Immature natural killer cell (primary cell): ENCODE data around the gene TPPP3. TPM values are rescaled to one million over a fixed set of nuclear protein-coding genes. Genes with fewer than 3 reads are reported as not detected.

ENCODE experiments used
- DNase-seq, 3 donors: peaks; one replicate each; pipeline ENCODE4 v3.0.0; 2022; ENCODE audit warnings: mixed read lengths in 1 of 3
- H3K27ac Mint-ChIP-seq, 6 donors: one replicate each; pipeline ENCODE4 v1.8.0; 2020; ENCODE audit warnings: mixed read lengths in 6 of 6, mild to moderate bottlenecking in 5 of 6, inconsistent platforms in 4 of 6, moderate library complexity in 3 of 6
- H3K27me3 Mint-ChIP-seq, 3 donors: one replicate each; pipeline ENCODE4 v1.8.0; 2020 to 2021; ENCODE audit warnings: low read depth in 3 of 3, mild to moderate bottlenecking in 3 of 3, mixed read lengths in 3 of 3, moderate library complexity in 3 of 3, inconsistent platforms in 1 of 3
- H3K36me3 Mint-ChIP-seq, 3 donors: one replicate each; pipeline ENCODE4 v1.8.0; 2020; ENCODE audit warnings: mixed read lengths in 3 of 3, inconsistent platforms in 2 of 3, mild to moderate bottlenecking in 2 of 3
- H3K4me1 Mint-ChIP-seq, 2 donors: one replicate each; pipeline ENCODE4 v1.8.0; 2020; ENCODE audit warnings: inconsistent platforms in 2 of 2, mild to moderate bottlenecking in 2 of 2, mixed read lengths in 2 of 2, moderate library complexity in 1 of 2
- H3K4me3 Mint-ChIP-seq, 5 donors: one replicate each; pipeline ENCODE4 v1.8.0; 2020; ENCODE audit warnings: mild to moderate bottlenecking in 5 of 5, mixed read lengths in 5 of 5, inconsistent platforms in 3 of 5, moderate library complexity in 3 of 5
- H3K9me3 Mint-ChIP-seq, 6 donors: one replicate each; pipeline ENCODE4 v1.8.0; 2020; ENCODE audit warnings: mild to moderate bottlenecking in 6 of 6, mixed read lengths in 6 of 6, inconsistent platforms in 4 of 6, moderate library complexity in 3 of 6
- polyA plus RNA-seq, 3 donors: library from polyadenylated mRNA; unstranded; fragments of 300-500 nt; fragmentation: Illumina TruSeq; gene quantifications; one replicate each; pipeline ENCODE4 v1.2.3, GENCODE V29; 2021

Gene TPPP3
- polyA plus RNA-seq, 3 donors from 2014 or later: 0.22 to 0.78 TPM; not detected in 1

DNA sequence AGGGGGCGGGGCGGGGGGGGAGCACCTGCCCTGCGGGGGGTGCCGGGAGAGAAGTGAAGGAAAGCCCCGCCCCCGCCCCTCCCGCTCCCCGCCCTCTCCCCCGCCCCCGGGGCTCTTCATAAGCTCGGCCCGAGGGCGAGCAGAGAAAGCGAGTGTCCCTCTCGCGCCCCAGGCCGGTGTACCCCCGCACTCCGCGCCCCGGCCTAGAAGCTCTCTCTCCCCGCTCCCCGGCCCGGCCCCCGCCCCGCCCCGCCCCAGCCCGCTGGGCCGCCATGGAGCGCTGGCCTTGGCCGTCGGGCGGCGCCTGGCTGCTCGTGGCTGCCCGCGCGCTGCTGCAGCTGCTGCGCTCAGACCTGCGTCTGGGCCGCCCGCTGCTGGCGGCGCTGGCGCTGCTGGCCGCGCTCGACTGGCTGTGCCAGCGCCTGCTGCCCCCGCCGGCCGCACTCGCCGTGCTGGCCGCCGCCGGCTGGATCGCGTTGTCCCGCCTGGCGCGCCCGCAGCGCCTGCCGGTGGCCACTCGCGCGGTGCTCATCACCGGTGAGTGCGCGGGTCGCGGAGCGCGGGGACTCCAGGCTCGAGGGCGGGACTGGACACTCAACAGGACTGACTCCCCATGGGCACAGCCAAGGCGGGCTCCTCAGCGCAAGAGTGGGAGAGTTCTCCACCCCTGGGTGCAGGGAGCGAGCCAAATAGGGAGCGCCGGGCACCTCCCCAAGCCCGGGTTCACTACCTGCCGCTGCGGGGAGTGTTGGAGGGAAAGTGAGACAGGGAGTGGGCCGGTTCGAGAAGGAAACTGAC lies 37.9 kb upstream of the TPPP3 start, which contains the start of gene HSD11B2:
HSD11B2 (plus strand) TSS at position 145 of the 798 bp plus-strand sequence; CDS start at position 273, 128 bp downstream.
- Mint-ChIP-seq H3K9me3 (no peaks in the 10 kb centered on the region), H3K27ac (peak within 1 kb of the TSS in 1 of 6 donors; percentile 24), H3K4me3 (peak within 1 kb of the TSS; percentile 68 to 82 (median 74)), H3K27me3 (peaks cover 8 to 24% (median 18%) of the 10 kb centered on the region in 3 donors), H3K36me3 (no peaks in the 10 kb centered on the region), H3K4me1 (peaks cover 4 to 9% of the 10 kb centered on the region in 2 donors)
- peak in 2 of 3 donors; percentile 18 to 21 for DNase-seq

DNA sequence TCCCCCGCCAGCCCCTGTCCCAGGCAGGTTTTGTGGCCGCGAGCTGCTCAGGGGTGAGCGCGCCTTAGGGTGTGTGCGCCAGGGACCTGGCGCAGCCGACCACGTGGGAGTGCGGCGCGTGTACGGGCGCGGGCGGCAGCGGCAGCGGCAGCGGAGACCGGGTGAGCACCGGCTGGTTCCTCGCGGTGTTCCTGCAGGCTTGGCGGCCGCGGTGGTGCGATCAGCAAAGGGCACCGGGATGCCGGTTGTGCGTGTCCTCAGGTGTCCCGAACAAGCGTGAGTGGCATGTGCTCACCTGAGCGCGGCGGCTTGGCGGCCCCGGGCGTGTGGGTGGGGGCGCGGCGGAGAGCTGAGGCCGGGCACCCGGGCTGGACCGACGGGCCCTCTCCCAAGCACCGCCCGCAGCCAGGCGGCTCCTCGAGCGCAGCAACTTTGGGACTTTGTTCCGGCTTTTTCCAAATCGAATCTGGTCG lies 37.2 kb upstream of the TPPP3 start:
- Mint-ChIP-seq H3K27ac (peak overlapping the region in 1 of 6 donors; percentile 24), H3K36me3 (no peaks in the 10 kb centered on the region), H3K9me3 (no peaks in the 10 kb centered on the region), H3K4me1 (peaks cover 4 to 9% of the 10 kb centered on the region in 2 donors), H3K4me3 (peak overlapping the region; percentile 68 to 82 (median 71)), H3K27me3 (peaks cover 8 to 24% (median 18%) of the 10 kb centered on the region in 3 donors)
- no peak for DNase-seq

DNA sequence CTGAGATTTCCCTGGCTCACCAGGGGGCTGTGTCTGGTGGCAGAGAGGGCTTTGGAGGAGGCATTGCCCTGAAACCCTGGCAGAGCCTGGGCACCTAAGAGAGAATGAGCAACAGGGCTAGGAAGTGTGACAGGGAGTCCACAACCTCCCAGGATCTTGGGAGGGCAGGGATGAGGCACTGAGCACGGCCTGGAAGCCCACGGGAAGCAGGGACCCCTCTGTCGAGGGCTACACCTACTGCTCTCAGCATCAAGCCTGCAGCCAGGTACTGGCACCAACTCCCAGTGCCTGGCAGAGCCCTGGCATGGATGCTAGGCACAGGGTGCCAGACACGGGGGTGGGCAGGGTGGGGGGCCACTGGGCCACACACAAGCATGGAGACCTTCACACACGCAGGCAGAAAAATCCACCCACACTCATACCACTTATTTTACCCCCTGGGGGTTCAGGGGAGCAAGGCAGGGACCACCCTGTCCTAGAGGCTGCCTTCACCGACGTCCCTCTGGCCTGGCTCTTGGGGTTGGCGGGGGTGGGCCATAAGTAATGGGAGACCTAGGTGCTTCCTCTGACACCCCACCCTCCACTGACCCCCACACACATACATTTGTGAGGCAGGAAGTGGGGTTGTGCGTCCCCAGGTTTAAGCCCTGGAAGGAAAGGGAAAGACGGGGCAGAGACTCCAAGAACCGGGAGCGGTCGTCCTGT lies 36.7 kb upstream of the TPPP3 start:
- peak overlapping the region in 1 of 6 donors; percentile 24 for H3K27ac Mint-ChIP-seq
- no peaks in the 10 kb centered on the region for H3K9me3 Mint-ChIP-seq
- H3K4me1 Mint-ChIP-seq: peaks cover 4 to 9% of the 10 kb centered on the region in 2 donors
- H3K27me3 Mint-ChIP-seq: peaks cover 9 to 24% (median 18%) of the 10 kb centered on the region in 3 donors
- peak overlapping the region; percentile 68 to 82 (median 71) for H3K4me3 Mint-ChIP-seq
- DNase-seq: no peak
- no peaks in the 10 kb centered on the region for H3K36me3 Mint-ChIP-seq

DNA sequence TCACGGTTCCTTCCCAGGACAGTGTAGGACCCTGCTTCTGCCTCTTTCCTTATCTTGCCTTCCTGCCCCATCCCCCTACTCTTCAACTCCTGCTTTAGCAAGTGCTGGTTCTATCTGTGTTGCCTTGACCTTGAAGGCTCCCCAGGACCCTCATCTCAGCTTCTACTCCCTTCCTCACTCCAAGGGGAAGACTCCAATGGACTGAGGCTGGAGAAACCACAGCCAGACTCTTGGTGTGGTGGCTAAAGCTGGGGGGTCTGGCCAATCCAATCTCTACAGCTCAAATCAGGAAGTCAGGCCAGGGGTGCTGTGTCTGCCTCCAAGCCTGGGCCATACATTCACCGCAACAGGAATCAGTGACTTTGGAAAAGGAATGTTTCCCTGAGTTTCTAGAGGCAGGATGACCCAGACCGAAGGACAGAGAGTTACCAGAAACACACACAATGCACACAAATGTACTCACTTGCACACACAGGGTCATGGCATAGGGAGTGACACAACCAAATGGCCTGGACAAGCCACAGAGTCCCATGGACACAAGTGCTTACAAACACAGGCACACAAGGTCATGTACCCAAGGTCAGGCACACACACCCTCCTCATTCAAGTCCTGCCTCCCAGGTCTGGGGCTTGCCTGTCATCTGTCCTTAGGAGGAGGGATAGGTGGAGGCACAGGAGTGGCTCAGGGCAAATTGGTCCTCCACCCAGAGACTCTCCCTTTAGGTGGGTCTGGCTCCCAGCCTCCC lies 35.9 kb upstream of the TPPP3 start:
- Mint-ChIP-seq H3K27me3 (peaks cover 9 to 24% (median 18%) of the 10 kb centered on the region in 3 donors), H3K36me3 (no peaks in the 10 kb centered on the region)

DNA sequence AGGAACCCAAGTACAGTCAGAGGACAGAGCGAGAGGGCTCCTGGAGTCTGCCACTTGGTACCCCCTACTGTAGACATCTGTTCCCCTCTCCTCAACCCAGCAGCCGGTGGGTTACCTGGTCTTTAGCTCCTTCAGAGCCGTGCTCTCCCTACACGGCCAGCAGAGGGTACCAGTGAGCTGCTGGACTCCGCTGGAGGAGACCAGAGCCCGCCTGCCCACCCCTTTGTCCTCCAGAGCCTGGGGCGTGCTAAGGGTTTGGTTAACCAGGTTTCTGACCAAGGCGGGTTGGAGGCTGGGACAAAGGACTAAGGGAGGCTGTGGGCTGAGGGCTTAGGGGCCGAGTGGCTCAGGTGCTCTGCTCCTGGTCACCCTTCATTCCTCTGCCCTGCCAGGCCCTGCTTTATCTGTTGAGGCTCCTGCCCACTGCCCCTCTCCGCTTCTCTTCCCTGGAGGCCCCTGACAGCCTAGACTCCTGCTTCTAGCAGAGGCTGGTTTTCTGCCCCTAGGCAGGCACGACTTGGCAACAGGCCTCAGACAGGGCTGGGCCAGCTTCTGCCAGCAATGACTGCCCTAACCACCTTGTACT lies 34.9 kb upstream of the TPPP3 start:
- Mint-ChIP-seq H3K27me3 (peaks cover 9 to 23% (median 18%) of the 10 kb centered on the region in 3 donors), H3K9me3 (no peaks in the 10 kb centered on the region), H3K4me1 (peaks cover 4 to 9% of the 10 kb centered on the region in 2 donors), H3K36me3 (no peaks in the 10 kb centered on the region), H3K27ac (no peak overlapping the region), H3K4me3 (peak overlapping the region in 1 of 5 donors; percentile 33)
- peak in 2 of 3 donors; percentile 31 to 39 for DNase-seq

More for the DNA sequence above, 35.9 kb upstream of the TPPP3 start:
- Mint-ChIP-seq H3K27ac (no peak overlapping the region), H3K9me3 (no peaks in the 10 kb centered on the region), H3K4me3 (peak overlapping the region; percentile 33 to 62 (median 52)), H3K4me1 (peaks cover 4 to 9% of the 10 kb centered on the region in 2 donors)
- no peak for DNase-seq

DNA sequence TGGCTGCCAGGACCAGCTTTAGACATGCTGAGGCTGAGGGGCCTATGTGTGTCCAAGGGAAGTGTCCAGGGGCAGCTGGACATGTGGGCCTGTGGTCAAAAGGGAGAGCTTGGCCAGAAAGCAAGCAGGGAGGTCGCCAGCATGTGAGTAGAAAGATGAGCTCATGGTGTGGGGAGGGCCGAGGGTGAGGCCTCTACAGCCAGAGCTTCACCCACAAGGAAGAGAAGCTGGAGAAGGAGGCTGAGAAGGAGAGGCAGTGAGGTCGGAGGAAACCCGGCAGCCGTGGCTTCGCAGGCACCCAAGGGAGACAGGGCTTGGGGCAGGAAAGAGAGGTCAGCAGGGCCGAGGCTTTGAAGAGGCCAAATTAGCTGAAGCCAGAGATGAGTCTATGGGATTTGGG lies 33.7 kb upstream of the TPPP3 start:
- no peak overlapping the region for H3K4me3 Mint-ChIP-seq
- peaks cover 6 to 24% (median 18%) of the 10 kb centered on the region in 3 donors for H3K27me3 Mint-ChIP-seq
- peak overlapping the region in 1 of 6 donors; percentile 44 for H3K27ac Mint-ChIP-seq
- no peaks in the 10 kb centered on the region for H3K36me3 Mint-ChIP-seq
- H3K9me3 Mint-ChIP-seq: no peaks in the 10 kb centered on the region
- H3K4me1 Mint-ChIP-seq: peaks cover 4 to 6% of the 10 kb centered on the region in 2 donors
- DNase-seq: no peak

DNA sequence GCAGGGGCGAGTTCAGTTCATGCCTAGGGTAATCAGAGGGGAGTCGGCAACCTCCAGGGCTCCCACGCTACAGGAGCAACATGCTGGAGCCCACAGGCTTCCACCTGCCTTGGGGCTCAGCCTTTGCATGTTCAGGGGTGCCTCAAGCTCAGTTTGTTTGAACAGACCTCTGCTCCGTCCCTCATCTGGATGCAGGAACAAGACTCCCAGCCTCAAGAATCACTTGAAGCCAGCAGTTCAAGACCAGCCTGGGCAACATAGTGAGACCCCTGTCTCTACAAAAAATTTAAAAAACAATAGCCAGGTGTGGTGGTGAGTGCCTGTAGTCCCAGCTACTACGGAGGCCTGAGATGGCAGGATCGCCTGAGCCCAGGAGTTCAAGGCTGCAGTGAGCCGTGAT lies 32.7 kb upstream of the TPPP3 start:
- H3K4me3 Mint-ChIP-seq: no peak overlapping the region
- peaks cover 3 to 4% of the 10 kb centered on the region in 2 donors for H3K4me1 Mint-ChIP-seq
- no peak overlapping the region for H3K27ac Mint-ChIP-seq
- H3K27me3 Mint-ChIP-seq: peaks cover 6 to 20% (median 16%) of the 10 kb centered on the region in 3 donors
- no peaks in the 10 kb centered on the region for H3K9me3 Mint-ChIP-seq
- H3K36me3 Mint-ChIP-seq: no peaks in the 10 kb centered on the region
- DNase-seq: no peak

DNA sequence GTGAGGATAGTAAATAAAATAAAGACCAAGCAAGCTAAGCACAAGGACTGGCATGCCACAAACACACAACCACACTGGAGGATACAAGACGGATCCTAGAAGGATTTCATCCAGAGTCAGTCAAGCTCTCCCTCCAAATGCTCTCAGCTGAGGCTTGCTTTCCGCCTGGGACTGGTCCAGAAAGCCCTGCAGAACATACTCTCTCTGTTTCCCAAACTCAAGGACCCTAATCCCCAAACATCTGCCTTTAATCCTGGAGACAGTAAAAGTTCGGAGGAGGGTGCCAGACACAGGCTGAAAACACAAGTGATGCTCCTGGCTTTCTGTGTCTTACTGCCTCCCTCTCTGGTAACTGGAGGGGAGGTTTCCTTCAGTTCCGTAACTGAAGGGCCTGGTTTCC lies 32.3 kb upstream of the TPPP3 start:
- Mint-ChIP-seq H3K4me1 (peaks cover 3 to 4% of the 10 kb centered on the region in 2 donors), H3K4me3 (no peak overlapping the region), H3K9me3 (no peaks in the 10 kb centered on the region), H3K27ac (no peak overlapping the region), H3K27me3 (peaks cover 6 to 20% (median 16%) of the 10 kb centered on the region in 3 donors), H3K36me3 (no peaks in the 10 kb centered on the region)
- no peak for DNase-seq

DNA sequence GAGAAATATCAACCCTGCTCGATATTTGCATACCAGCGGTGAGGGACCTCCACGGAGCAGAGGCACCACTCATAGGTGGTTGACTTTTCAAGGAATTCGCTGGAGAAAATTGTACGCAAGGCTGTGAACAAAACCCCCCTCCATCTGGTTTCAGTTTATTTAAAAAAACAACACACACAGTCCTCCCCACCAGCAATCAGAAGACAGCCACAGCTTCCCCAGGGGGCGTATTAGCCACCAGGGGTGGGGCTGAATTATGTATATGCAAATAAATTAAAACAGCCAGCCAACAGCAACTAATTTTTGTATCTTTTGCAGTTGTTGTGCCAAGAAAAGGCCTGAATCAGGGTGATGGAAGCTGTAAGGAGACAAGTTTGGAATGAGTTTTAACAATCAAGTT lies 31.8 kb upstream of the TPPP3 start:
- no peaks in the 10 kb centered on the region for H3K36me3 Mint-ChIP-seq
- no peak overlapping the region for H3K4me3 Mint-ChIP-seq
- no peaks in the 10 kb centered on the region for H3K4me1 Mint-ChIP-seq
- DNase-seq: no peak
- no peaks in the 10 kb centered on the region for H3K9me3 Mint-ChIP-seq
- H3K27me3 Mint-ChIP-seq: peaks cover 6 to 18% (median 13%) of the 10 kb centered on the region in 3 donors
- H3K27ac Mint-ChIP-seq: no peak overlapping the region

DNA sequence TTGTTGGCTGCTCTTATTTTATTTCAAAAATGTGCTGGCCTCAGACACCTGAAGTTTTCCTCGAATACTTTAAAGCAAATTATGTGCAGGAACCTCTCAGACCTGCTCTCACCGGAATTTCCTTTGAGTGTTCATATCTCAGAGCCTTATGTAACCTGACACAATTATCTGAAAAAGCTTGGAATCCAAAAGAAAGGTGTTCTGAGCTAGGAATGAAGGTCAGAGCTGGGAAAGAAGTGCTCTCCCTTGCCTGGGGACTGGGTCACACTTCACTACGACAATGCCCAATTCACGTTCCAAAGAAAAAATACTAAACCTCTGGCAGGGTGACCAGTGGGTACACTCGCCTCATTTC lies 30.9 kb upstream of the TPPP3 start:
- H3K27me3 Mint-ChIP-seq: peaks cover 6 to 15% (median 11%) of the 10 kb centered on the region in 3 donors
- no peak overlapping the region for H3K4me3 Mint-ChIP-seq
- H3K9me3 Mint-ChIP-seq: no peaks in the 10 kb centered on the region
- no peak overlapping the region for H3K27ac Mint-ChIP-seq
- no peaks in the 10 kb centered on the region for H3K36me3 Mint-ChIP-seq
- no peaks in the 10 kb centered on the region for H3K4me1 Mint-ChIP-seq
- no peak for DNase-seq

DNA sequence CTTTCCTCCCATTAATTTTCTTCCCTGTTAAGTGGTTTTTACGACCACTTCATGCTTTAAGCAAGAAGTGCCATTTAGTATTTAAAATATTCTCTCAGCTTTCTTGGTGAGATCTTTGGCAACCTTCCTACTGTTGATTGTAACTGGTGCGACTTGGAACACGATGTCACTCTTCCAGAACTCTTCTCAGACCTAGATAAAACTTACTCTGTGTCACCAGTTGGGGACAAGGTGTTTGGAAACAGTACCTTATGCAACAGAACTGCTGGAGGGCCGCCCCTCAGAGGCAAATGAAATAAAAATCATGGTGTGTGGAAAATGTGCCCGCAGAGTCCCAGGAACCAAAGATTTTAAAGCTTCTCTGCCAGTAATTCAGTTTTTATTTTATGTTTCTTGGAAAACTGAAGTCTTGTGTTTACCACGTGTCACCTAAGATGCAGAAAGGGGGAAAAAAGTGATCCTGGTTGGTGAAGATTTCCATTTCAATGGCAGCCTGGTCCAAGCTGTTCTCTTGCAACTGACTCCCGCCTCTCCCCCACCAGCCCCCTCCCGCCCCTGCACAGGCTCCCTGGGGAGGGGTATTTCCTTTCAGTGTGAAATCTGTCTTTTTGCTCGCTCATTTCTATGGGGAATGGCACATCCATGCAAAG lies 30.4 kb upstream of the TPPP3 start:
- no peak overlapping the region for H3K4me3 Mint-ChIP-seq

DNA sequence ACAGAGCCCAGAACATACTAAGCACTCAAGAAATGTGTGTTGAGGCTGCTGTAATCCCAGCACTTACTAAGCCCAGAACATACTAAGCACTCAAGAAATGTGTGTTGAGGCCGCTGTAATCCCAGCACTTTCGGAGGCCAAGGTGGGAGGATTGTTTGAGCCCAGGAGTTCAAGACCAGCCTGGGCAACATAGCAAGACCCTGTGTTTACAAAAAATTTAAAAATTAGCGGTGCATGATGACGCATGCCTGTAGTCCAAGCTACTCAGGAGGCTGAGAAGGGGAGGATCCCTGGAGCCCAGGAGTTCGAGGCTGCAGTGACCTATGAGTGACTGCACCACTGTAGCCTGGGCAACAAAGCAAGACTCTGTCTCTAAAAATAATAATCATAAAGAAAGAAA lies 29.7 kb upstream of the TPPP3 start:
- Mint-ChIP-seq H3K9me3 (no peaks in the 10 kb centered on the region), H3K4me1 (no peaks in the 10 kb centered on the region), H3K27me3 (peaks cover 4 to 10% (median 8%) of the 10 kb centered on the region in 3 donors)

More for the DNA sequence above, 30.4 kb upstream of the TPPP3 start:
- DNase-seq: no peak
- Mint-ChIP-seq H3K27ac (no peak overlapping the region), H3K9me3 (no peaks in the 10 kb centered on the region), H3K4me1 (no peaks in the 10 kb centered on the region), H3K27me3 (peaks cover 4 to 11% (median 10%) of the 10 kb centered on the region in 3 donors), H3K36me3 (no peaks in the 10 kb centered on the region)

DNA sequence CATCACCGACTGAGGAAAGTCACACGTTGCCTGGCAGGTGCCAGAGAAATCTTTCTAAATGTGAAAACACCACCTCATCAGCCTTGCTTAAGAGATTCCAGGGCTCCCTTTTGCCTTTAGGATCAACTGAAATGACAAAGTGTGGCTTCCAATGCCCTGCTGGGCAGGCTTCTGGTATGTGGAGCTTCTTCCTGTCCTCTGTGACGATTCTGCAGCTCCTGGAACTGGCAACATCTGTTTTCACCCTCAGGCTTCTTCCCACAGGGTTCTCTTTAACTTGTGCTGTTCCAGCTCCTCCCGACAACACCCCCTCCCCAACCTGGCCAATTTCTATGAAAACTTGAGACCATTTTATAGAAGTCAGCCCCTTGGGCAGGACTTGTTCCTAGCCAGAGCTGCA lies 27.7 kb upstream of the TPPP3 start:
- DNase-seq: no peak
- Mint-ChIP-seq H3K4me1 (peaks cover 7 to 11% of the 10 kb centered on the region in 2 donors), H3K9me3 (no peaks in the 10 kb centered on the region)

More for the DNA sequence above, 29.7 kb upstream of the TPPP3 start:
- Mint-ChIP-seq H3K36me3 (no peaks in the 10 kb centered on the region), H3K4me3 (no peak overlapping the region), H3K27ac (no peak overlapping the region)
- no peak for DNase-seq

More for the DNA sequence above, 27.7 kb upstream of the TPPP3 start:
- H3K4me3 Mint-ChIP-seq: no peak overlapping the region
- H3K36me3 Mint-ChIP-seq: no peaks in the 10 kb centered on the region
- peaks cover 4 to 21% (median 7%) of the 10 kb centered on the region in 3 donors for H3K27me3 Mint-ChIP-seq
- H3K27ac Mint-ChIP-seq: no peak overlapping the region
